OCI-LY7 (cell line): ENCODE data around the gene LDB3. TPM values are rescaled to one million over a fixed set of nuclear protein-coding genes. Genes with fewer than 3 reads are reported as not detected.

Experiments used
- BruUV-seq: library from RNA; stranded (reverse); fragments of 400-500 nt; replicated peaks from 2 replicates; lab custom pipeline; 2021; lab: Mats Ljungman, UMichigan
- CTCF ChIA-PET: fragments of 300-600 bp; sonication (Branson Sonifier 250); formaldehyde crosslinking; loops from one replicate; lab custom pipeline; 2022; ENCODE audit warnings: antibody characterized with exemption; ENCODE audit not compliant: unreplicated experiment; lab: Charles Lee
- POLR2A ChIA-PET: fragments of 300-600 bp; sonication (Branson Sonifier 250); formaldehyde crosslinking; loops from one replicate; lab custom pipeline; 2022; ENCODE audit warnings: antibody characterized with exemption; lab: Charles Lee
- DNase-seq: peaks from one replicate; pipeline ENCODE4 v3.0.0-alpha.2; 2015; ENCODE audit warnings: low spot score
- H2AFZ ChIP-seq: fragments of 200-600 bp; sonication (generic), shearing (Covaris generic); 2 replicates; pipeline ENCODE4 v1.6.1; 2014; ENCODE audit warnings: mild to moderate bottlenecking, antibody characterized with exemption, low read length, moderate library complexity
- H3K27ac ChIP-seq: fragments of 200-600 bp; sonication (generic); 2 replicates; pipeline ENCODE4 v1.5.1; 2014; ENCODE audit warnings: mixed run types, low read depth, mild to moderate bottlenecking, moderate library complexity, low read length, inconsistent platforms; ENCODE audit not compliant: poor library complexity, severe bottlenecking
- H3K36me3 ChIP-seq: fragments of 200-600 bp; sonication (generic); 2 replicates; pipeline ENCODE4 v1.6.1; 2014; ENCODE audit warnings: mild to moderate bottlenecking, antibody characterized with exemption, low read length, moderate library complexity, mixed read lengths; ENCODE audit not compliant: insufficient read depth
- H3K4me1 ChIP-seq: fragments of 200-600 bp; sonication (generic); 2 replicates; pipeline ENCODE4 v1.5.1; 2014; ENCODE audit warnings: mild to moderate bottlenecking, low read length; ENCODE audit not compliant: insufficient read depth, poor library complexity, severe bottlenecking
- H3K4me2 ChIP-seq: fragments of 200-600 bp; sonication (generic); 2 replicates; pipeline ENCODE4 v1.6.1; 2014; ENCODE audit warnings: mild to moderate bottlenecking, low read length
- H3K4me3 ChIP-seq: fragments of 200-600 bp; sonication (generic); 2 replicates; pipeline ENCODE4 v1.5.1; 2014; ENCODE audit warnings: mild to moderate bottlenecking, low read depth, low read length; ENCODE audit not compliant: poor library complexity, severe bottlenecking
- H3K79me2 ChIP-seq: fragments of 200-600 bp; sonication (generic); 2 replicates; pipeline ENCODE4 v1.6.1; 2016; ENCODE audit warnings: low read depth, mild to moderate bottlenecking, low read length, moderate library complexity, mixed read lengths; ENCODE audit not compliant: insufficient read depth
- H3K9me2 ChIP-seq: fragments of 200-600 bp; sonication (generic); 2 replicates; pipeline ENCODE4 v1.6.1; 2016; ENCODE audit warnings: mild to moderate bottlenecking, low read length, mixed read lengths; ENCODE audit not compliant: insufficient read depth
- H3K9me3 ChIP-seq: fragments of 200-600 bp; sonication (generic); 2 replicates; pipeline ENCODE4 v1.6.1; 2014; ENCODE audit warnings: mild to moderate bottlenecking, mixed run types, low read length, mixed read lengths
- H4K20me1 ChIP-seq: fragments of 200-600 bp; sonication (generic); 2 replicates; pipeline ENCODE4 v1.6.1; 2014; ENCODE audit warnings: mild to moderate bottlenecking, antibody characterized with exemption, low read length, moderate library complexity, mixed read lengths; ENCODE audit not compliant: insufficient read depth
- CTCF ChIP-seq: fragments of 200-600 bp; sonication (generic); conservative IDR thresholded peaks from 2 replicates; pipeline ENCODE4 v1.5.1; 2014; ENCODE audit warnings: mild to moderate bottlenecking, antibody characterized with exemption, low read length, moderate library complexity, mixed read lengths
- EZH2phosphoT487 ChIP-seq: fragments of 200-600 bp; sonication (generic); IDR thresholded peaks from 2 replicates; pipeline ENCODE4 v1.6.1; 2018; ENCODE audit warnings: low read depth, borderline replicate concordance, mild to moderate bottlenecking, mixed run types, antibody characterized with exemption, low read length, moderate library complexity, mixed read lengths
- intact Hi-C: fragments of 100-400 bp; cut with micrococcal nuclease; formaldehyde crosslinking; loops from one replicate; pipeline ENCODE4 v1.10.0; 2022; ENCODE audit not compliant: unreplicated experiment
- total RNA-seq, 2 experiments: library from RNA; depleted of rRNA in 1 of 2; stranded (reverse); fragments of >200 nt in 1 of 2; shearing (Covaris generic) in 1 of 2; gene quantifications; 2 replicates each; pipeline ENCODE4 v1.2.3, GENCODE V29; 2014 to 2022

Gene LDB3
- total RNA-seq, 2 experiments from 2014 or later = 0.08 TPM; not detected in 1

GRCh38 chr10:86699541-86699940 is 31.2 kb downstream of the LDB3 start:
- CTCF ChIA-PET = no interaction called here
- no peak for DNase-seq

GRCh38 chr10:86699991-86700840 is 31.9 kb downstream of the LDB3 start:
- ChIA-PET POLR2A (interaction anchor here (0.5 kb wide), 1 partner anchor 202 kb away, joined by 3 read pairs; no protein-coding TSS in a partner anchor), CTCF (no interaction called here)
- TF ChIP-seq CTCF = no peak
- TF ChIP-seq EZH2phosphoT487 = no peak
- H3K4me1 ChIP-seq = no peaks in the 10 kb centered on the region
- H2AFZ ChIP-seq = no peak overlapping the region
- BruUV-seq = no TSS peak
- no peak overlapping the region for H3K4me3 ChIP-seq
- intact Hi-C loops = no loop called here
- no peaks in the 10 kb centered on the region for H3K9me3 ChIP-seq
- no peak overlapping the region for H3K27ac ChIP-seq
- no peak for DNase-seq
- H3K4me2 ChIP-seq = no peak overlapping the region
- H3K36me3 ChIP-seq = no peaks in the 10 kb centered on the region
- H3K79me2 ChIP-seq = no peaks in the 10 kb centered on the region
- H4K20me1 ChIP-seq = no peaks in the 10 kb centered on the region
- no peaks in the 10 kb centered on the region for H3K9me2 ChIP-seq

More at GRCh38 chr10:86699541-86699940, 31.2 kb downstream of the LDB3 start:
- Histone ChIP-seq H3K36me3 (no peaks in the 10 kb centered on the region), H3K4me3 (no peak overlapping the region), H3K27ac (no peak overlapping the region), H2AFZ (no peak overlapping the region), H4K20me1 (no peaks in the 10 kb centered on the region), H3K9me2 (no peaks in the 10 kb centered on the region), H3K9me3 (no peaks in the 10 kb centered on the region), H3K4me2 (no peak overlapping the region), H3K4me1 (no peaks in the 10 kb centered on the region), H3K79me2 (no peaks in the 10 kb centered on the region)
- POLR2A ChIA-PET = no interaction called here
- no TSS peak for BruUV-seq
- TF ChIP-seq EZH2phosphoT487 (no peak), CTCF (no peak)
- intact Hi-C loops = no loop called here
